ENCODE measurements around the gene TMEM255A.
A peak's percentile ranks its signal among the peaks of the same experiment; 100 is the strongest.

TMEM255A gene

DNA sequence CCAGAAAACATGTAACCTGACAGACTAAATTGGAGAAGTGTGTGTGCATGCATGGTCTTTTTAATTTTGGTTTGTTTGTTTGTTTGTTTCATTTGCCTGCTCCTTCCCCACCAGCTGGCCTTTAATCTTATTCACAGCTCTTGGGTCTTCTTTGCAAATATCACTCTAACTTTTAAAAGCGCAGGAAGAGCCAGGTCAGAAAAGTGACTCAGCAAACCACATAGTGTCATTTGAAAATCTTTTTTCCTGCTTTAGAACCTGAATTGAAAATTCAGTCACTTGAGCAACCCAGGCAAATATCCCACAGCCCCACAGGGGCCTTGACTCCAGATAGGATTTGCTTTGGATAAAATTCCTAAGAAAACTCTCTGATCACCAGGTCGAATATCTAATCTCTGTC lies 4.6 kb downstream of the TMEM255A start:
- no peak for DNase-seq

DNA sequence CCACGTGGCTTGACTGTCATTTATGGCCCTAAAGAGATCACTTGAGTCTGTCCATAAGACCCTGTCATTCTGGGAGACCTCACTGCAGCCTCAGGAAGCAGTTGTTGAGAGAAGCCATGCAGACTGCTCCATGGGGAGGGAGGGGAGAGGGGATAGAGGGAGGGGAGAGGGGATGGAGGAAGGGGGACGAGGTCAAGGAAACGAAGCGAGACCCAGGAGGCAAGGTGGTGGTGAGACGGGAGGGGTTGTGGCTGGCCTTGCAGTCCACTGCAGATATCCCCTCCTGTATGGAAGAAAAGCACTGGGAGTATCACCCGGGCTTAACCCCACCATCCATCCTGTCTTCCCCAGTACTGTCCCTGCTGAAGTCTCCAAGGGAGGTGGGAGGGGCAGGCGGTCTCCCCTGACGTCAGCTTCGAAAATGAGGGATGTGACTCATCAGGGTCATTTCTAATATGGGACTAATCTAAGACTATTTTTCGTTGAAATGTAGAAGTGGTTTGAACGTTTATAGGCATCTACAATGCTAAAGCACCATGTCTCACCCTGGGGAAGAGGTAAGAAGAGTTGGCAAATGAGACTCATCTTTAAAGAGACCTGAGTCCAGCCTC lies 5.6 kb downstream of the TMEM255A start:
- DNase-seq = no peak

DNA sequence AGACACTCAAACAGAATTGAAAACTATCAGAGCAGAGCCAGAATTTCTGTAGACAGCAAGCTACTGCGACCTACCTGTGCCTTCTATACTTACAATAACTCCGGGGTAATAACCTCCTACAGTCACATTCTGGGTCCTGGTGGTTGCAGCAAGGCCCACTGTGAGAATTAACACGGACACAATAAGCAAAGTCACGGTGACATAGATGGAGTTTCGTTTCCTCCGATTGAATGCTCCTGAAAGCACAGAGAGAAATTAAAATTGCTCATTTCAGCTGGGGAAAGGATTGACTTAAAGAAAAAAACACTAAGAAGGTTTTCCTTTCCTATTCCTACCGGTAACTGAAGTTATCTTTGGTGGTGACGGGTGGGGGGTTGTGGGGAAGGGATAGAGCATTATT lies 7.0 kb downstream of the TMEM255A start:
- no peak for DNase-seq

DNA sequence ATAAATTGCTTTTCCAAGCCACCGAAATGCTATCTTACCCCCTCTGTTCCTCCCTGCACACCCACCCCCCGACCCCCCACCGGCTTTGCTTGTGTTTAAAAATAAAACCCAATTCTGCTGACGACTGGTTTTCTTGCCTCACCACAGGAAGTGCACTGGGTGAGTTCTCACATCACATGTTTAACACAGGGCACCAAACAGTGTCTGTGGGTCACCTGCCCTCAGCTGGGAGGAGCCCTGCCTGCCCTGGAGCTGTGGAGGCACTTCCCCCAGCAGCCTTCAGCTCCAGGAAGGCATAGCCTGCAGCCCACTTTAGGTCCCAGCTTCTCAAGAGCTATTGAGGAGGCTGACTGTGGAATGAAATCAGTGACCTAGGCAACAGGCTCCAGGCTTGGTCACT lies 8.8 kb downstream of the TMEM255A start:
- no peak for DNase-seq

DNA sequence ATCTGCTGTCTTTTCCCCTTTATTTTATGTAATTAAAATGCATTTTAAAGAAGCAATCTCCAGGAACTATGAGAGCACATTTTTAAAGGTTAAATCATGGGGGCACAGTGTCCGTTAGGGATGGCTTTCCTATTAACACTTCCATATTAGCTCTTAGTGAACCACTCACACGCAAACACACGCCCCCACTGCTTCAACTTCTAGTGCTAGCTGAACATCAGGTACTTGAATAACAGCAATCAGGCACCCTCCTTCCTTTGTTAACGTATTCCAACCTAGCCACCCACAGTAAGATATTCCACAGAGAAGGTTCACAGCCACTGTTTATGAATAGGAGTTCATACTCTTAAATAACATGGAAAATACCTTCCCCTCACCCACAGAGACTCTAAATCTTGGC lies 9.3 kb downstream of the TMEM255A start:
- no peak for DNase-seq

DNA sequence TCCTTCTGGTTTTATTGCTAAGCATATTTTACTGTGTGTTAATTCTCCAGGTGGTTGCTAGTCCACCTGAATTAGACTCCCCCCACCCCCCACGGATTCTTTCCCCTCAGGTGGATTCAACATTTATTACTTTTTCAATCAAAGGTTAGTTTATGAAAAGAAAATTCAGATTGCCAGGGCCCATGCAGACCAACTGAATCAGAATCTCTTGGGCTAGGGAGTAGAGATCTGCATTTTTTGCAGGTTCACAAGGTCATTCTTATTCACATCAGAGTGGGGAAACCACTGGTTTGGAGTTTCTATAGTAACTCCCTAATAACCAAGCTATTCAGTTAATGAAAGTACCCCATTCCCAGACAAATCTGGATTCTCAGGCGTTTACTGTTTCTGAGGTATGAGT lies 9.8 kb downstream of the TMEM255A start:
- DNase-seq = no peak

DNA sequence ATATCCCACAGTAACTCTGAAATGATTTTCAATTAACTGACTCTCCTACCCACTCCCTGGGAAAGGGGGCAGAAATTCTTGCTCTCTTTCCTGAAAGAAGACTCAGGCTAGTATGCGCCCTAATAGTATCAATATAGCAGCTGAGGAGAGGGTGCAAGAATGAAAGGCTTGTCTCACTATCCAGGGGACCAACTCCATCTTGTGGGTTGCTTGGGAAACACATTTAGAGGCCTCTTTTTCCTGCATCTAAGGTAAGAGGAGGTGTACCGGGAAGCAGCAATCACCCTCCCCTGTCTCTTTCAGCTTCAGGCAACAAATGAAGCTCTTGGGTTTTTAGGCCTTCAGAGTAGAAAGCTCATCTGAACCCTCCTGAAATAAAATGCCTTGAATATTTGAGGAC lies 11.3 kb downstream of the TMEM255A start:
- DNase-seq = no peak

DNA sequence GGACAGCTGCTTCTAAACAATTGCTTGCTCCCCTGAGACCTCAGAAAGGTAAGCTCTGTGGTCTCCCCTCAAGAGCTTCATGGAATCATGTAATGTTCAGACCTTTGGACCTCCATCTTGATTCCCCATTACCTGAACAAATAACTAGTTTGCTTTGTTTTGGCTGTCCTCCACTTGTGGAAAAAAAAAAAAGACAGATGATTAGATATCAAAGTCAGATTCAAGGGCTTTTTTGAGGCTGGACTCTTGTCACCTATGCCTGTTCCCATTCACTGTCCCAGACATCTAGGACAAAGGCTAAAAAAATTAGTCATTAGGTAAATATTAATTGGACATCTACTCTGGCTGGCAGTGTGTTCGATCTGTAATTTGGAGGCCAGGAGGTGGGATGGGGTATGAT lies 13.3 kb downstream of the TMEM255A start:
- no peak for DNase-seq

DNA sequence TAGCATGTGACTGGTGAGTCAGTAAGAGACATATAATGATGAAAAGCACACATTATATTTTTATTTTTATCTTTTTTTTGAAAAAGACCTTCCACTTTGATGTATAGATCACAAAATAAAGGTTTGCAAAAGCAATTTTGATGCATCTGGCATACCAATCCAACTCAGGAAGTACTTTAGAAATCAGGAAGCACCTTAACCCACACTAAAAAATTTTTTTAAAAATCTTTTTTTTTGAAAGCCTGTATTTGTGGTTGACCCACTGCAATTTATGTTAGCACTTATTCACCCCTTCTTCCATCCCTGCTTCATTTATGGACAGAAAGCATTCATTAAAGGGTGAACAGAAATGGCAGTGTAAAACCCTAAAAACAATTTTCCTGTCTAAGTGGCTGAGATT lies 16.6 kb downstream of the TMEM255A start:
- DNase-seq = no peak

DNA sequence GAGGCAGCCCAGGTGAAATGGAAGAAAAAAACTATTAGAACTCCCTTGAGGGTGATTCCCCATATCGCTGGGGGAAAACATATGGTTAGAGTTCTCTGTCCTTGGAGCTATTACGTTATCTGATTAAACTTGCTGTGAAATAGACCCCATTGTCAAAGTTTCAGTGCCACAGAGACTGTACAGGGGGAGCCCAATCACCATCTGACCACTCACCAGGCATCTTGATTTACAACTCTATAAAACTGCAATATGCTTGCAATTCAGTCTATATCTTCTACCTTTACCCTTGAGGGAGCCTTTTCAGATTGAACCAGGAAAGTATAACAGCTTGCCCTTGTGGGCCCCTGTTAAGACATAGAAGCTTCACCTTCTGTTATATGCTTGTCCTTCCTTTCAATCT lies 18.2 kb downstream of the TMEM255A start:
- peak; percentile 65 for DNase-seq

DNA sequence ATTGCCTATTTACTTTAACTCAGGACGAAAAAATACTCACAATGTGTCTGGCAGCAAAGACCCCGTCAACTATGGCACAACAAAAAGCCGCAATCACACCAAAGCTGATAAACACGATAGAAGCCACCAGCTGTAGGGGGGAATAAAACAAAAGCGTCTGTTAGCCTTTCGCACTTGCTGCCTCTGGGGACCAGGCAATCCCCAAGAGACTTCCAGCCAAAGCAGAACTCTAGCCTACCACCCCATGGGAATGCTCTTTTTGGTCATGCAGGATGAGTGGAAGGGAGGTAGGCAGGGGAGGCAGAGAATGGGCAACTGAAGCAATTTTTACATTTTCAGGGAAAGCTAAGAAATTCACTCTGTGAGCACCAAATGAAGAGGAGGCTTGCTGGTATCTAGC lies 20.1 kb downstream of the TMEM255A start:
- peak; percentile 29 for DNase-seq

DNA sequence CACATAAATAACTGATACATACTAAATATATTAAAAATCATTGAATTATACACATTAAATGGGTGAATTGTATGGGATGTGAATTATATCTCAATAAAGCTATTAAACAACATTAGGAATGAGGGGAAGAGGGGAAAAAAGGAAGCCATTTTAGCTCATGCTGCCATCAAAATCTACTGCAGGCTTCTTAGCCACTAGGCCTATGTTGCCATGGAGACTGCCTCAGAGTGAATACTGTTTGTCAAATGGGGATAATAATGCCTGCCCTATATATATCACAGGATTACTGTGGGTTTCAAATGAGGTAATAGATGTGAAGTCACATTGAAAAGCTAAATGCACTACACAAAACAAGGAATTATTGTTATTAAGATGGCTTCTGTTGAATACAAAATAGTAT lies 21.2 kb downstream of the TMEM255A start:
- no peak for DNase-seq

DNA sequence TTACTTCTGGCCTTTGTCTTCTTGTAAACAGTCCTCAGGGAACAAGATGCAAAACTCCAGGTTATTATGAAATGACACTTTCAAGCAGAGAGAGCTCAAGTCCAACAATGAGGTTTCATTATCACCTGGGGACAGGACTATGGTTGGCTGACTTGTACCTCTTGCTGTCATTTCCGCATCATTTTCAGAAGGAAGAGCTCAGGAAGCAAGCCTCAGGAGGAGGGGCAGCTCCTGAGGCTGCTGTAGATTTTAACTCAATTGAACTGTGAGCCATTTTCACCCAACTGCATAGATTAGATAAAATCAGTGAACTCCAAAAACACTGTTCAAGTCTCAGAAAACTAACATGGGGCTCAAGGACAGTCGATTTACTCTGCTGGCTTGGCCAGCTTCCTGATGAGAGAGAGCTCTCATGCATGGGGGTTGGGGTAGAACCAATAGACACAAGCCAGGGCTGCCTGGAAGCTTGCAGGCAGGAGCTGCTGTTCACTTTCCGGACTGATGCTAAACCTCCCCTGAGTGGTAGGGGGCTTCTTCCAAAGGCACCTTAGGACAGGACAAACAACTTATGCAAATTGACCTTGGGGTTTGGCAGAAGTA lies 23.6 kb downstream of the TMEM255A start:
- no peak for DNase-seq

DNA sequence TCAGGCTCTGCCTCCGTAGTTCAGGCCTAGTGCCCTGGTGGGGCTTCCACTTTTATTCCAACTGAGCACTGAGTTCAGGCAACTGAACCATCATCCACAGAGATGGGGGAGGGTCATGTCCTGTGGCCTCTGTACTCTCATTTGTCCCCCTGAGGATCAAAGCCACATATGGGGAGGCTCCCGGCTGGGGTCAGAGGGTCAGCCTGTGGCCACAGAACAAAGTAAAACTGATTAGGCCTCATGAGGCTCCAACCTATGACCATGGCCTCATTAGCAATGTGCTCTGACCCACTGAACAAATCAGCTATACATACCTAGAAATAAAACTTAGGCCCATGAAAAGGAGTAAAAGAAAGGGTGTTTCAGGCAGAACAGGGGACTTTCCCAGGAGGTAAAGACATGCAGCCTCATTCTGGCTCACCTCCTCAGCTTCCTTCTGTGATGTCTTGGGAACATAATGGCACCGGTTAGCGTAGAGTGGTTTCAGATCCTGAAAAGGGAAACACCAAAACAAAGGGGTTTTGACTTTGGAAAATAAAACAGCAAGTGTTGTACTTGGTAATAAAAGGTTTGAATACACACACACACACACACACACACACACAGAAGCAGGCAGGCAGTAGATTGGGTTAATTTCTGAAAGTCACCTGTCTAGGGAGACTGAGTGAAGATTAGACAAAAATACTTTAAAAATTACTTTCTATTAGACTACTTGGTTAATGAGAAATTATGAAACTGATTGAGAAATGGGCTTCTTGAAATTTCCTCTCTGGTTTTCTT lies 24.3 kb downstream of the TMEM255A start:
- DNase-seq = no peak

DNA sequence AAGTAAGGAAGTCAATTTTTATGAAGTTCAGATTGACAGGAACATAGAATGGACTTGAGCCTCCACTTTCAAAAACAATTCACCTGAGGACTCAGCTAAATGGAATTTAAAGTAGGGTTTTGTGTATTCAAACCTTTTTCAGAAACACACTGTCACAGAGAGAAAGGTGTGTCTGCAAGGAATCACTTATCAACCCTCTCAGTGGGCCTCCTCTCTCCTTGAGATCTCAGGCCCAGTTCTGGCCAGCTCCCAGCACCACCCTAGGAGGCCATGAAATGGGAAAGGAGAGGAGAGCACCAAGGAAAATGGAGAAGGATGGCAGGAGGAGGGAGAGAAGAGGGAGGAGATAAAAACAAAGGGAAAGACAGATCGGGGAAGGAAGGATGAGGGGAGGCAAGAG lies 28.6 kb downstream of the TMEM255A start:
- DNase-seq = no peak

DNA sequence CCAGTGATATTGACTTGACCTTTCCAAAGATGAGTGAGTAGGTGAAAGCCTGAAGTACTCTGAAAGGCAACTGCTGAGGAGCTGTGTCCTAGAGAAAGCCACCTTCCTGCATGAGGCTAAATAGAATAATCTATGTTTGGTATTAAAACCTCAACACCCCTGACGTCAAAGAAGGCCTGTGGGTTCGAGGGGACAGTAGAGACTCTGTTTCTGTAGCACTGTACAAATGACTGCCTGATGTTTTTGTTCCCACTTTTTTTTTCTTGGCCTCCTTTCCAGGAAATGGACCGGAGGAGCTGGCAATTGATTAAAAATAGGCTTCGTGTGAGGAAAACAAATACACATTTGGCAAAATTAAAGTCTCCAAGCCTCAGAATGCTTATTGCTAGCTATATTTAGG lies 29.5 kb downstream of the TMEM255A start:
- no peak for DNase-seq

DNA sequence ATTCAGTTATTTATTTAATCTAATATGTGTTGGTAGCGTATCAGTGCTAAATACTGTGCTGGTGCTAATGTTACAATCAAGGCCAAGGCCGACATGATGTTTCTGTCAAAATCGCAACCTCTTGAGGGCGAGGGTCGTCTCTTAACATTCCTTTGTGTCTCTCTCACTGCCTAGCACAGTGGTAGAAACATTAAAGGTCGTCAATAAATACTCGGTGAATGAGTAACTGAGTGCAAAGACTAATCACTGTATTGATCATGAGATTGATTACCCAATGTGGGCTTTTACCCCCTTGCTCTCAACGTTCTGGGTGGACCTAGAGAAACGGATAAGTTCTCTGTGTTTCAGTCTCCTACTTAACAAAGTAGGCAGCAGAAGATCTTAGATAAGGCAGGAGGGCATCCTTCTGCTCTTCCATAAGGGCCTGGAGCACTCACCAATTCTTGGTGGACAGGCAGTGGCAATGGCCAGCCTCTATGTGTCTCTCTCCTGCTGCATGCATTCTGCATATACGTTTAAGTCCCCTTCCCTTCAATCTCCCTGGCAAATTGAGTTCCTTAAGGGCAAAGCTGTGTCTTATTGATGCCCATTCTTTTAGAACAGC lies 30.1 kb downstream of the TMEM255A start:
- DNase-seq = no peak

DNA sequence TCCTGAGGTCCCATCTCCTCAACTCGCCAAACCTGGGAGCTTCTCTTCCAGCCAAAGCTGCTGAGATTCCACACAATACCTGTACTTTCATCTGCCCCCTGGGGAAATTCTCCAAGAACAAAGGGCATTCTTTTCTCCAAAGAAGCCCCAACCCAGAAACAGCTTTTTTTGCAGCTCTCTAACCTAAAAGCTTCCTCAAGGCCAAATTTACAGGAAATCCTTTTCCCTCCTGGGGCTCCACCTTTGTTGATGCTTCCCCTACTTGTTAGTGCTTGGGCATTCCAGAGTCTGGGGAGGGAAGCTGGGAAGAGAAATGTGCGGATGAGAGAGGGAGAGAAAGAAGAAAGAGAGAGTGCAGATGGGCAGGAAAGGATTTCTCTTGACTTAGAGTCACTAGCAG lies 36.3 kb downstream of the TMEM255A start:
- no peak for DNase-seq

DNA sequence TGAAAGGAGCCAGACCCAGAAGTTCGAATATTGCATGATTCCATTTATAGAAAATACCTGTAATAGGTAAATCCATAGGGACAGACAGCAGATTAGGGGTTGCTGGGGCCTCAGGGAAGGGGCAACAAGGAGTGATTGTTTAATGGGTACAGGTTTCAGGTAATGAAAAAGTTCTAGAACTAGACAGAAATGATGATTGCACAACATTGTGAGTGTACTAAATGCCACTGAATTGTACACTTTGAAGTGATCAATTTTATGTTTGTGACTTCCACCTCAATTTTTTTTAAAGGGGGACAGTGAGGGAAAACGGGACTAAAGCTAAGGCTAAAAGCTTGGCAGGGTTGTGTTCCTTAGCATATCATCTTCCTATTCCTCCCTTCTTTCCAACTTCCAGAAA lies 37.1 kb downstream of the TMEM255A start:
- DNase-seq = no peak

DNA sequence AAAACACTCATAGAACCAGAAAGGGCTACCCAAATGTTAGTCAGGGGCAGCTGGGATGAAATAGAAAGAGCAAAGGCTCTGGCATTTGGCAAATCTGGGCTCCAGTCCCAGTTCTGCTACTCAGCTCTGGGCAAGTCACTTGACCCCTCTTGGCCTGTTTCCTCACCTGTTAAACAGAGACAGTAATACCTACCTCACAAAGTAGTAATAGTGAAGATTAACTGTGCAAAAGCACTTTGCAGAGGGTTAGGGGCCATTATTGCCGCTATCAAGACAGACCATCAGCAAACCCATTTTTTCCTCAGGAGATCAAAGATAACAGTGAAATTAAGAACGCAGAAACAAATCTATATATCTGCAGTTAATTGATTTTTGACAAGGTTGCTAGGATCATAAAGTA lies 40.0 kb downstream of the TMEM255A start:
- no peak for DNase-seq

DNA sequence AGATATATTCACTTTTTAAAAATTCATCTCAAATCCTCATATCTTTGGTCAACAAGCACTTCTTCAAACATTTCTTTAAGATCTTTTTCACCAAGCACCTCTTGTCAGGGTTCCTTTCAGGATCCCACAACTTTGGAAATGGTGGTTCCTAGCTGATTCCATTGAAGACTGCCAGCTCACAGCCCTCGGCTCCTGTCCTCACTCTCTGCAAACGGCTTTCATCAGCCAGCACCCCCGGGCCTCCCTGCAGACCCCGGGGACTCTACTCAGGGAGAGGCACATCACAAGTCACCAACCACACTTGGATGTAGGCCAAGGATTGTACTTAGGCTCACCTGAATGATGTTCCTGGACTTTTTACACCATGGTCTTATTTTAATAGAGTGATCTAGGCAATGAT lies 40.7 kb downstream of the TMEM255A start:
- DNase-seq = no peak

DNA sequence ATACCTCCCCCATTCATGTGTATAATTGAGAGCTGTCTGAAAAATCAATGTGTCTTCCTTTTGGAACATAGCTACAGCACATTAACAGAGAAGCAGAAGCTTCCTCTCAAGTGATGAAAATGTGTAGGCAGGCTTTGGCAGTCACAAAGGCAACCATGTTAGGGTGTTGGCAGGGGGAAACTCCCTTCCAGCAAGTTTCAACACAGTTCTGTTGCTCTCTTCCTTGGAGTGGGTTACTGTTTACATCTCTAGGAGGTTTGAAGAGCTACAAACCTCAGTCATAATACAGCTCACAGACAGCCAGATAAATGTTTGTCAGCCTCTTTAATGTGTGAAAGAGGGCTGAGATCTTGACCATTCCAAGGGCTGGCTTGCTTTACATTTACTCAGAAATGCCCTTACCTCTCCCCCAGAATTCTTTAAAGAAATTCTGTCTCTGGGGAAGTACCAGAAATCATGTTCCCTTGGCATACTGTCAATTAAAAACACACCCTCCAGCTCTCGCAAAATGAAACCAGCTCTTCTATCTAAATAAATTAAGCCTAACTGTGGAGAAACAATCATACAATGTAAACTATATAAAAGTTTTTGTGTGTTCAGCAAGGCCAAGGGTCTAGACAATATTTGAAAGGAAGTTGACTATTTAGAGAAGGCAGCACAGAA lies 41.8 kb downstream of the TMEM255A start:
- no peak for DNase-seq

DNA sequence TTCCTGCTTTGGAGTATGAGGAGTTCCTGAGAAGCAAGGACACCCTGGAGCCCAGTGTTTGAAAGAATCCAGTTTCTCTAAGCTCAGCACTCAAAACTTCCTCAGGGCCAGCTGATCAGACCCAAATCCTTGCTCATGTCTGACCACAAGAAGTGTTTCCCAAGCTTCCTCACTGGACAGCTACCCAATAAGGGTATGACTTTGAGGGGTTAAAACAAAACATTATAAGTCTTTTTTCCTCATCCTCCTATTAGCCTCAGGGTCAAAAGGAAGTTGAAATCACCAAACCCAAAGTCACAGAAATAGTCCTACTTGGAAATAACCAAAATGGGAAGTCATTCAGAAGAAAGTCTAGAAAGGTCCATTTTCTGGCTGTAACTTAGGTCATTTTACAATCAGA lies 46.9 kb downstream of the TMEM255A start:
- DNase-seq = no peak
